HG03571 (cell line): ENCODE measurements around the gene NUAK1.

Source experiments
- ATAC-seq: cut with Tn5 transposase; IDR thresholded peaks from one replicate; pipeline ENCODE4 v1.9.1; 2021; ENCODE audit not compliant: unreplicated experiment

The NUAK1 gene

DNA sequence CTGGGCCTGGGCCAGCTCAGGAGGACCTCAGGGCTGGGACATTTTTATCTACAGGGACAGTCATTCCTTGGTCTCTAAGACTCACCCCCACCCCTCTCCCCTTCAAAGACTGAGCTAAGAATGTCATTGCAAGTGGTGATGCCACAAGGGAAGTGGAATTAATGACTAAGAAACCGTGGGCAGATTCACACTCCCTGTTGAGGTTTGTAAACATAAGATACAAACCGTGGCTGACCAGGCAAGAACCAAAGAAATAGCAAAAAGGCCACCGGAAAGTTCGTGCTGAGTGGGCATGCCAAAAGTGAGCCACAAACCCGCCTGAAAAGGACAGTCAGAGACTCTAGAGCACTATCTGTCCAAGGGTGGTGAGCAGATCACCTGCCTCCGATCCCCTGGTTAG is 25.7 kb downstream of the NUAK1 start:
- ATAC-seq = no peak

DNA sequence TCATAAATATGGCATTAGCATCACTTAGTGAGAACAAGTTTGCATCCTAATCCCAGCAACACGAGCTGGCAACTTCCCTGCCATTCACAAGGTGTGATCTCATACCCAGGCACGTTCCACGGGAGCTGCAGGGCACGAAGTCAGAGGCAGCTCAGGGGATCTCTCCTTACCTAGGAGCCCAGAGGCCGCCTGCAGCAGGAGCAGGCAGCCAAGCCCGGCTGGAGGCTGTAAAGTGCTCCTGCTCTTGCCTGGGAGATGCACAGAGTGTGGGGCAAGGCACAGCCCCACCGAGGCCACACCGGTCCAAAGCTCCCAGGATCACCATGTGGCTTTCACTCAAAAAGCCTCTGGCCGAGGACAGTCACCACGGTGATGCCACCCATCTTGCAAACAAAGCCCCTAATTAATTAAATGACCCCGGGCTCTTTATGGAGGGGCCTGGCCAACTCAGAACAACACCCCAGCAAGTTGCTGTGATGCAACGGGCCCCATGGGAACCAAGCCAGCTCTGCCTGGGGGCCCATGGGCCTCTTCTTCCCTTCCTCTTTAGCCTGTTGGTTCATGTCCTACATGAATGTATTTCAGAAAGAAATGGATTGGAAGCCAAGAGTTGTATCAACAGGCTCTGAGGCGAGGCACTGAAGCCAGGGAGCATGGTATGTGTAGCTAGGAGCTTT is 26.5 kb downstream of the NUAK1 start:
- no peak for ATAC-seq

DNA sequence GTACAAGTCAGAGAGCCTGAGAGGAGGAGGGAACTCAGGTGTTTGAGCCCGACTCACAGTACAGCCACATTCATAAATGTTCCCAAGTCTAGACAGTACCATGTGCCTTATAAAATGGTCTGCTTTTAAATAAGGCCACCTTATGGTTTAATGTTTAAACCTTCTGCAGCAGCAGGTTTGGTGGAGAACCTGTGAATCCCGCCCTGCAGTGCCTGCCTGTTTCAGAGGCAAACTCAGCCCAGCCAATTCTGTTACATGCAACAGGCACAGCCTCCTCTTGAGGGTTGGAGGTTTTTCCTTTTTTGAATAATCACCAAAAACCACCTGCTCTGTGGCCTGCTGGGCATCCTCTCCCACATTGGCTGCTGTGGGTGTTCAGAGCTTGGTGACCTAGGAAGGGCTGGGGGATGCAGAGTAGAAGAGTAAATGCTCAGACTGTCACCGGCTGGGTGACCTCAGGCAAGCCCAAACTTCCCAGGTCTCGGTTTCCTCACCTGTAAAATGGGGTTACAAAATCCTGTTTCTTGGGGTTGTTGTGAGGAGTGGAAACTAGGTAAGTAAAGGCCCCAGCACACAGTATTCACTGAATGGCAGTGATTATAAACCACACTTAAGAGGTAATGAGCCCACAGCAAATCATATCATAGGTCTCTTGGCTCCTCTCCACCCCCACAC is 28.0 kb downstream of the NUAK1 start:
- no peak for ATAC-seq

DNA sequence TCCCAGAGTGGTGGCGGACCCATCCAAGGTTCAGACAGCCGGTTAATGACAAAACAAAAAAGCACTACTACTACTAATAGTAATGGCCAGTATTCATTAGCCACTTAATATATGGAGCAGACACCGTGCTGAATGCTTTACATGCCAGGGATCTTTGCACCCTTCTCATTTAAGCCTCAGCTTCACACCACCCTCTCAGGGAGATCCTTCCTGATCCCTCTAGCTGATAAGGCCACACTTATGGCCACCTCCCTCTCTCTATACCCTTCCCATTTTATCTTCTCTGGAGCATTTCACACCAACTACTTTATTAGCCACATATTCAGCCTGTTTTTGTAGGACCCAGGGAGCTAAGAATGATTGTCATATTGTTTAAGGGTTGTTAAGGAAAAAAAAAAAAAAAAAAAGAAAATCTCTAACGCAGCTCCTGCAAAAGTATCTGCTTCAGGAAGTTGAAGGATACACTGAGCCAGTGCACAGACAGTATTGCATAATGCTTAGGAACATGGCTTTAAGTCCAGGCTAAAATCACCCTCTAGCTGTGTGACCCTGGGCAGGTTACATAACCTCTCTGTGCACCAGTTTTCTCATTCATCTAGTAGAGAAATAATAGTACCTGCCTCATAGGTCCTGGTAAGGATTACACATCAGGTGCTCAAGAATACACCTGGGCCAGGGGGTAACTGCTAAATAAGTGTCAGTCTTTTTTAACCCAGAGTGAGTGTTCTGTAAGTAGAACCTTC is 29.4 kb downstream of the NUAK1 start:
- no peak for ATAC-seq

DNA sequence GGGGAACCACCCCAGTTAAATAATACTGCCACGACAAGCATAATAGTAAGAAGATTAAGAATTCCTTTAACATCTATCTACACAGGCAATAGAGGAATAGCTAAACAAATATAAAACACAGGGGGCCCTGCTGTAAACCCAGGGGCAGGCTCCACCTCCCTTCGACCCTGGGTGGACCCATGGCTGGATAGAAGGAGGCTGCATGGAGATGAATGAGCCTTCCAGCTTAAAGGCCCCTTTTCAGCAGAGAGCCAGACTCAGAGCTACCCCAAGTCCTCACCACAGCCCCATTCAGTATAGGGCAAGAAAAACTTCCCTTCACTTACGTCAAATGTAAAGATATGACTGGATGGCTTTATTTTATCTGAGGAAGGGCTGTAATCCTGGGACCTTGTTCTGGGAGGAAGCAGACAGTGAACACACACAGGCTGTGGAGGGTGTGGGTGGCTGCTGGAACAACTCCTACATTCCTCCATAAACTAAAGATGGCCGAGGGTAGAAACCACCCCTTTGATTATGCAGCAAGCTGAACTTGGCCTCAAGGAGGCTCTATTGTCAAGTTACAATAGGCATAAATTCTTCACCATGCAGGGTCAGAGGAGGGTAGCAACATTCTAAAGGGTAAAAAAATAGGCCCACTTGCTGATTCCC is 30.4 kb downstream of the NUAK1 start:
- no peak for ATAC-seq

DNA sequence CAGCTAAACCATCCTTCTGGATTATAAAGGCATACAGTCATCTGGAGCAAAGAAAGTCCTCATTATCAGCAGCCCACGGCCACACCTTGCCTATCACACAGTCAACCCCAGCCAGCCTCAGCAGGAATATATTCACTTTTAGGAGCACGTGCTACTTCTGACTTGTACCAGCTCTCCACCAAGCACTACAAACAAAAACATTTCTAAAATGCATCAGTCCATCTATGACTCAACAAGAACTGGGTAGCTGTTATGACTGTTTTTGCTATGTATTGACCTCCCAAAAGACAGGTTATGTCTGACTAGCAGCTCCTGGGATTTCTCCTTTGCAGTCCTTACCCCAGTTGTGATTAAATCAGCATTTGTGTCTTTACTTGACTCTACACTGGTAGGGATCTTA is 31.2 kb downstream of the NUAK1 start:
- ATAC-seq = no peak

DNA sequence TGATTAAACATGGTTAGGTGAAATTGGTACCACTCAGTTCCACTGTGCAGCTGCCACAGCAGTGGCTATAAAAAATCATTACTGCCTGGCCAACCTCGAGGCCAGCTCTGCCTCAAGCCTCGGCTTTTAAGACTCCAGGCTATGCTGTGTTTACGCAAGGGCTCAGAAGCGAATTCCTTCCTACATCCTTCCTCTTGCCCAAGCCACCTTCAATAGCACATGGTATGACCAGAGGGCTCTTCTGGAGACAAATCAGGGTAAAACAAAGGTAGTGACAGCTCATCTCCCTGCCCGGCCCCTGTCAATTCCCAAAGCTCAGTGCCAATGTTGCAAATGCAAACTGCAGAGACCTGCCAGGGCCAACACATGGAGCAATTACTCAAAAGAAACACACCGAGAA is 31.9 kb downstream of the NUAK1 start:
- ATAC-seq = no peak

DNA sequence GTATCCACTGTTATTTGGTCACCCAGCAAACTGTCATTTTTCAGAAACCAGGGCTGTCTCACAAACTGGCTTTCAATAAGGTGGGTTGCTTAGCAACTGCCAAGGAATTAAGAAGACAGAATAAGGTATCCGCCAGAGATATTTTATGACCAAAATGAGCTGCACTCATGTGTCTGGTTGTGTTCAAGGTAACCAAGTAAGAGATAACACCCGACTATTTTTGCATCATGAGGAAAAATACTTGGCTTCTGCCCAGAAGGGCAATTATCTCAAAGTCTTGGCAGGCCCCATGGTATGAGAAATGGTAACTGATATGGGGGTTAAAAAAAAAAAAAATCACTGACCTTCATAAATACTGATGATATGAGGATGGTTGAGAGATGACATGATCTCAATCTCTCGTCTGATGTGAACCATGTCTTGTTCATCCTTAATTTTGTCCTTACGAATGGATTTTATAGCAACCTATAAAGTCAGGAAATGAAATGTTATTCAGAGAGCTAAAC is 32.6 kb downstream of the NUAK1 start:
- no peak for ATAC-seq

DNA sequence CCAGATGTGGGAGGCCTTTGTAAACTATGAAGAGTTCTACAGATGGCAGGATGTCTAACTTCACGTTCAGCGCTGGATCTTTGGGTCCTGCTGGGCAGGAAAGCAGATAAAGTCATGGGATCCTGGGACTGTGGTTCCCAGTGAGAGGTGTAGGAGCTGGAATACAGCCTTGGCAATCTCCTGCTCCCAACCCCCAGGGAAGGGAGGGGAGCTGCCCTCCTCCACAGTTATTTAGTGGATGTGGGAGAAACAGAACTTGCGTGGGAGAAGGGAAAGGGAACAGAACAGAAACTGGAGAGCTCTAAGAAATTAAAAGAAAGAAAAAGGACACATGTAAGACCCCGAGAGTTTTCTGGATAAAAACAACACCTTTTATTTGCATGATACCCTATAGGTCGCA is 37.0 kb downstream of the NUAK1 start:
- ATAC-seq = no peak

DNA sequence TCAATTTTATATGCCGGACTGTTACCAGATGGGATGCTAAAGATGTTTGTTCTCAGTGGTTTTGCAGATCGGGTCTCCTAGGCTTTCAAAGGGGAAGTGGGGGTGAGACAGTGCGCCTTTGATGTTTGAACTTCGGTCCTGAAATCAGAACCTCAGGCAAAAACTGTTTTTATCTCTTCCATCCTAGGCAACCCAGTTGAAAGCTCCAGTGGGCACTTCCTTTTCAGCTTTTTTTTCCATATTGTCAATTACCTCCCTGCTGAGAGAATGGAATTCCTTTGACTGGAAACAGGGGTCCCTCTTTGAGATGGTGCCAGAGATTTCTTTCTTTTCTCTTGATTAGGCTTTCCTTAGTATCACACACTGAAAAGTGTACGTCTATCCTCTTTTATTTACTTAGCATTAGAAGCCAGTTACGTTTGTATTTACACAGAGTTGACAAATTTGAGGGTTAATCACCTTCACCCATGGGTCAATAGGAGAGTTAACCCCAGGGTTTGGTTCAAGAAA is 40.0 kb downstream of the NUAK1 start:
- ATAC-seq = no peak

DNA sequence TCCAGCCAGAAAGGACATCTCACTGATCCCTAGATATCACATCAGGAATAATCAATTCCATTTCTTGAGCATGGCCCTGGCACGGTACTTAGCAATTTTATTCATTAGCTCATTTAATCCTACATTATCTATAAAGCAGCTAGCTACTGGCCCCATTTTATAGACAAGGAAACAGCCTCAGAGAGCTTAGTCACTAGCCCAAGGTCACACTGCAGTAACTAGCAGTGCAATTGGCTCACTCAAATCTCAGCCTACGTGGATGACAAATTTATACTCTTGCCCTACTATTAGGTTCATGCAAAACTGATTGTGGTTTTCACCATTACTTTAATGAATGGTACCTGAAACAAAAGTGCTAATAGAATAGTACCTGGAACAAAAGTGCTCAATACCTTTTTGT is 41.7 kb downstream of the NUAK1 start:
- ATAC-seq = no peak

DNA sequence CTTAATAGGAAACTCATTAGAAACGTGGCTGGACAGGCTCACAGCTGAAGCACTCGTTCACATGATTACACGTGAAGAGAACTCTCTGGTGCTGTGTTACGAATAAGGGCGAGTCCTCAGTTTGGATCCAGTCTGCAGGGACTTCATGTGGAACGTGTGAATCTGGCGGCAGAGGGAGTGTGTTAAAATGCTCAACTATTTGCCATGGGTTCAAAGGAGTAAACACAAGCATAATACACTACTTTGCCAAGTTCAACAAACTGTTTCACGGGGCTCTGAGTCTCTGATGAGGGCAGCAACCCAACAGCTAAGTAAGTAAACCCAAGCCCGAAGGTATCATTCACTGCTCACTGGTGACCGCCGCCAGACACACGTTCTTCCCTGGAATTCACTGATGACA is 42.4 kb downstream of the NUAK1 start:
- ATAC-seq = no peak

DNA sequence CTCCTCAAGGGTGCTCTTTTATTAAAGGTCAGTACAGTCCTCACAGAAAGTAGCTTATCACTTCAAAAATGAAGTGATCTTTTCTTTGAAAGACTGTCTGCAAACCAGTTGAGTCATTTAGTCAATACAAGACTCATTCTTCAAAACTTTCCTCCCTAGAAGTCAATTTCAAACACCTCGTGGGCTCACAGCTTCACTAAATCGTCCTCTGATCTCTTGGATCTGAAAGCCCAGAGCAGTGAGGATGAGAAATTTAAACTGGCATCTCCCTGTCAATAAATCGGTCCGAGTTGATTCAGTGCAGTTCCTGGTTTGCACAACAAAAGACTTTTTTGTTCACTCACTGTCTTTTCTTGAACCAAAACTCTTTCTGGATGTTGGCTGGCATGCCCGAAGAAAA is 44.5 kb downstream of the NUAK1 start:
- ATAC-seq = no peak

DNA sequence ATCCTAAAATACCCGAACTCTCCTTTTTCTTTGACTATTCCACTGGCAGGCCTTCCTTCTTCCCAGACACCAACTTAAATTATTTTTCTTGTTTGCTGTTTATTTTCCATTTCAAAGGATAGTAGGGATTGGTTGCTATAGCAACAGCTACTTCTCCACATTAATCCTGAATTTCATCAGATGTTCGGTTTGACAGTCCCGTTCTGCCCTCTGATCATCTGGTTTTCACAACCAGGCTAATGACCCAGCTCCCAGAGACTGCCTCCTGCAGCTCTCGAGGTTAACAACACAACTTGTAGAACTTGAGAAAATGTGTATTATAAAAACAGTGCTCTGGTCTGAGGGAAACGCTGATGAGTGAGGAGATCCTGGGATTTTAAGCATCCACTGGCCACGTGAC is 45.5 kb downstream of the NUAK1 start:
- ATAC-seq = no peak

DNA sequence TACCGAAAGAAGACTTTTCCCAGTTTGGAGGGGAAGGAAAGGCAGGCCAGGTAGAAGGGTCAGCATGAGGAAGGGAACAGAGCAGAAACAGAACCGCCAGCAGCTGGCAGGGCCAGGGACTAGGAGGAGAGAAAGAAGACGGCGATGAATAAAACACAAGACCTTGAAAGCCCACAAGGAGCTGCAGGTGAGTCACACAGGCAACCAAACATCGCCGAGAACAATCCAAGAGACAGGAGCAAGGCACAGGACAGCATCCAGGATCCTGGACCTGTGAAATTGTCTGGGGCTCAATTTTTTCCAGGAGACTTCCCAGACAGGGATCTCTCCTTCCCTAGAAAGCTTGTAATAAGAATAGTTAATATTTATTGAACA is 47.3 kb downstream of the NUAK1 start:
- no peak for ATAC-seq

DNA sequence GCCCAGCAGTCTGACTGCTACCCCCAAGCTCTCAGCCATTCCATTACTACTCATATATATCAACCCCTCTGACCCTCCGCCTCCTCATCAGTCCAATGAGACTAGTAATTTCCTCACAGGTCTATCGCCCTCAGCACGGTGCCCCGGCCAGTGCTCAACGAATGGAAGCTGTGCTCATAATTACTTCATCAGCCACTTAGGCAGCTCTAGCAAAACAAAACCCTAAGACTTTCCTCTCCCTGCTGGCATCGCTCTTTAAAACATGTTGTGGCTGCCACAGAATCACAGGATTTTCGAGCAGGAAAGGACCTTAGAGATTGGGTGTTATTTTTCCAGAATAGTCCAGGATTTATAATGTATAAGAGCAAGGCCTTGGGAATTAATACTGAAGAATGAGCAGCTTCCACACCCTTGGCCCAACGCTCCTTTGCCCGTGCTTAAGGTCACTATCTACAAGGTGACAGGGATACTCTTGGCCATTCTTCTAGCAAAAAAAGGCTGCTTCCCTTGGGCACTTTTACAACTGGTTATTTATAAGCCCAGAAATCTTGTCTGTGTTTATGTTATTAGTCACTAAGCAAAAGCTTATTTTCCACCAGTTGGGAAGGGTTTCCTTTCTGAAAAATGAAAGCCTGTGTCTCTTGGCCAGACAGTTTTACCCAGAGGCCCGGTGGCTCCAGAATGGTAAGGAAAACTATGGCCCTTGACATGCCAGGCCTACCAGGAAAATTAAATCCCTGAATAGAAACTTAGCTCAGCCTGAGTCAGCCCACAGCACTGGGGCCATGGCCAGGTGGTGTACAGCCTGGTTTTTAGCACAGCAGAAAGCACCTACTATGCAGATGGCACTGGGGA is 47.9 kb downstream of the NUAK1 start:
- ATAC-seq = no peak

DNA sequence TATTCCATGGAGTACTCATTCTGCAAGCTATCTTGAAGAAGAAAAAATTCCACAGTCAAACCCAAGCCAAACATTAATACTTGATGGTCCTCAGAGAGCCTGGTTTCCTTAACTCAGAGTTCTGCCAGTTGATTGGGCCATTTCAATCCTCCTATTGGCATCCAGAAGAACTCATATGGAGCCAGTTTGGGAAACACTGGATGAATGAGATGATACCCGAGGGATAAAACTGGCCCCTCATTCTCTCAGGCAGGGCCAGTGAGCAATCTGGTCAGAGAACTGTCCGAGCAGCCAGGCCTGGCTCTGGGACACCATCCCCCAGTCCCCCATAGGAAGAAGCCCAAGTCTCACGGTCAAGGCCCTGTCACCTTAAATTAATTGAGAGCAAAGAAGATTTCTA is 48.8 kb downstream of the NUAK1 start:
- ATAC-seq = no peak

DNA sequence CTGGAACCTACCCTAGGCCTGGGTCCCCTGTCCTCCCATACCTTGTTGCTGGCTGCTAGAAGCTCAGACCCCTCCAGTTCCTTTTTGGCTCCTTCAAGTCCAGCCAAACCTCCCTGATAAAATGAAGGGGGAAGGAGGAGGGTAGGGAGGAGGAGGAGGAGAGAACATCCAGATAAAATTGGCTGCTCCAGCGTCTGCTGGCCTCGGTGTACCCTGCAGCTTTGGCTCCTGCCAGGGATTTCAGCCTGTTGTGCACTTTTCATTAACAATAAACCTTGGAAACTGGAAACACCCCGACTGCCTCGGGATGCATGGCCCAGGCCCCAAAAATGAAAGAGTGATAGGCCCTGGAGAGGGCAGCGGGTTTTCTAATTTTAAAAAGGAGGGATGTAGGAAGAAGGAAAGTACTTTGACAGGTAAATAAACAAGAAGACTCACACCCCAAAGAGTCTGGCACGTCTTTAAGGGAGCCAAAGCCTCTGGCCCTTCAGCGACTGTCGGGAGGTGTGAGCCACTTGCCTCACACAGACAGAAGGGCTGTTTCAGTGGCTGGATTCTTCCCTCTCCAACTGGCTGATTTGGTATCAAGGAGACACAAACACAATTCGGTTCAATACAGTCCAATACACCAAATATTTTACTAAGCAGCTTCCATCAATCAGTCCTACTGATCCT is 49.8 kb downstream of the NUAK1 start:
- no peak for ATAC-seq

DNA sequence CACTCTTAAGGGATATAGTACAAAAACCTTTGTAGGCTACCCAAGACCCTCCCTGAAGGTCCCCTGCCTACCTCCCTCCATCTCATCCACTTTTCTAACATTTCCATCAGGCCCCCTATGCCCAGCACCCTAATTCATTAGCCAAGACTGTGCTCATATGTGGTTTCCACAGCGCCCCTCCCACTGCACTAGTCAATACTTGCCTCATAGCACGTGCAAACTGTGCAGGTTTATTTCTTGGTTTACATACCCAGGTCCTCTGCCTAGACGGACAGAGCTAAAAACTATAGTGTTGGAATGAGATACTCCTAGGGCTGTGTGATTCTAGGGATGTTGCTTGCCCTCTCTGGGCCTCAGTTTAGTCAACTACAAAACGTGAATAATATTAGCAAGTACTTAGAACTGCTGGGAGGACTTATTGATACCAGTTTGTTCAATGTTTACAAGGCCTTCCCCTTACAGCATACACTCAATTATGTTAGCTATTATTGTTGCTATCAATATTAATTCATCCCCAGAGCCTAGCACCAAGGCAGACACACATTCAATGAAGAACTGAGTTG is 50.4 kb downstream of the NUAK1 start:
- ATAC-seq = no peak

DNA sequence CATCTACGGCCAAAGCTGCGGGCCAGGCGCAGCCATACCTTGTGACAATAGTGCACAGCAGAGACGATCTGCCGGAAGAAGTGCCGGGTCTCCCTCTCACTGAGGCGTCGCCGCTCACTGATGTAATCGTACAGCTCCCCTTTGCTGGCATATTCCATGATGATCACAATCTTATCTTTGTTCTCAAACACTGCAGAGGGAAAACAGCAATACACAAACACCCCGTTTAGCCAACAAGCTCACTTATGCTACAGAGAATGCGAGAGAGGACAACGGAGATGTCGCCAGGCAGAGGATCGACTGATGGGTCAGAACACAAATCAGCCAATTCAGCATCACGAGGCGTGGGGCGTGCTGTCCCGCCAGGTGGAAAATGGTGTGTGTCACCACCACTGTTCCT is 52.1 kb downstream of the NUAK1 start:
- ATAC-seq = no peak
